ENCODE results near the gene MAPK1. TPM values are rescaled to one million over a fixed set of nuclear protein-coding genes. Genes with fewer than 3 reads are reported as not detected.

MAPK1 gene
- total and polyA plus RNA-seq, 2 donors, result 22.2 to 71.1 TPM

DNA sequence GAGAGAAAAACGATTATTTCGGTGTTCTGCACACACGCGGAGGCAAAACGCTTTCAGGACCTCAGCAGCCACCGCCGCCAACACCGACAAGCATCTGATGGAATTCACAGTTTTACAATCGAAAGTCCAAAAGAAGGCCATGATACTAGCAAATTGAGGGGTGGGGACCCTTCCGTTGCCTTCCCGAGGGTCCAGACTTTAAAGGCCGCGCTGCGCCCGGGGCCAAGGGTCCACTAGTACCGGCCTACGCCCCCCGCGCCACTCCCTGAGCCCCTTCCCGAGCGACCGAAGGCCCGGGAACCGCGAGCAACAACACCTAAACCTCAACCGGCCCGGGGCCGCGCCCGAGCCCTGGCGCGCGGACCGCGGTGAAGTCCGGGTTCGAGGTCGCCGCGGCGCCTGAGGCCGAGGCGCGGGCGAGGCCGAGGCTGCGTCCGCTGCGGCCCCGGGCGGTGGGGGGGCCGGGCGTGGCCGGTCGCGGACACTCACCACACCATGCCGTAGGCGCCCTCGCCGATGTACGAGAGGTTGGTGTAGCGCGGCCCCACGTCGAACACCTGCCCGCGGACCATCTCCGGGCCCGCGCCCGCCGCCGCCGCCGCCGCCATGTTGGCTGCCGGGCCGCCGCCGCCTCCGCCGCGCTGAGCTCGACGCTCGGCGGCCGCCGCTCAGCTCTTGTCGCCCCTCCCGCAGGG lies 465 bp downstream of the MAPK1 start:
- under 1% methylated on average over 91 of the region's 91 CpGs for WGBS
- H3K4me1 ChIP-seq (ENCODE audit: control insufficient read depth in 2 of 2, insufficient read depth in 2 of 2, low read length in 2 of 2), result peaks cover 10 to 14% of the 10 kb centered on the region in 2 donors
- peak overlapping the region; percentile 74 to 93 for H3K27ac ChIP-seq (ENCODE audit: low read depth in 1 of 2, low read length in 1 of 2)
- H3K36me3 ChIP-seq (ENCODE audit: control insufficient read depth in 2 of 2, insufficient read depth in 2 of 2, low read length in 1 of 2), result peaks cover 0 to 6% of the 10 kb centered on the region in 2 donors
- peak in 2 of 9 donors; percentile 5 to 14 for DNase-seq (ENCODE audit: low read depth in 6 of 9, low spot score in 9 of 9)
- H3K4me3 ChIP-seq (ENCODE audit: low read length in 2 of 2), result peak overlapping the region; percentile 77 to 91
- H3K9me3 ChIP-seq (ENCODE audit: control insufficient read depth in 2 of 2, insufficient read depth in 1 of 2, low read length in 1 of 2), result no peaks in the 10 kb centered on the region
- H3K27me3 ChIP-seq (ENCODE audit: control insufficient read depth in 2 of 2, insufficient read depth in 1 of 2, low read length in 1 of 2), result no peaks in the 10 kb centered on the region

DNA sequence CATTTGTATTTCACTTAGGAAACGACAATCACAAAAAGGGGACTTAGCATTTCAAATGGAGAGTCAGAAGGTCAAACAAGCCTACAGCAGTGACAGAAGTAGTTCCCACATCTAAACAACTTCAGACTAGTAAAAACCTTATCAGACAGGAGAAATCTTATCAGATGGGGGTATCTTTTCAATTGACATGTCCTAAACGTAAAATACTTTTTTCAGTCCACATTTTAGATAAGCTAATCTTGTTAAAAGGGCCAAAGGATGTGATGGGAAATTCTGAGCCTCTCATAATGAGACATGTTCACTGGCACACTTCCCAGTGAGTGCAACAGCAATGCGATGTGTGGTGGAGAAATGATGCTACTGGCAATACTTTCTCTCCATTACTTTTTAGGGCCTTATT lies 2.4 kb downstream of the MAPK1 start:
- H3K36me3 ChIP-seq (ENCODE audit: control insufficient read depth in 2 of 2, insufficient read depth in 2 of 2, low read length in 1 of 2), result peaks cover 0 to 6% of the 10 kb centered on the region in 2 donors
- H3K27ac ChIP-seq (ENCODE audit: low read depth in 1 of 2, low read length in 1 of 2), result no peak overlapping the region
- no peaks in the 10 kb centered on the region for H3K27me3 ChIP-seq (ENCODE audit: control insufficient read depth in 2 of 2, insufficient read depth in 1 of 2, low read length in 1 of 2)
- WGBS, result 51% methylated on average over 3 of the region's 3 CpGs
- no peak overlapping the region for H3K4me3 ChIP-seq (ENCODE audit: low read length in 2 of 2)
- DNase-seq (ENCODE audit: low read depth in 6 of 9, low spot score in 9 of 9), result peak in 1 of 9 donors; percentile 38
- H3K4me1 ChIP-seq (ENCODE audit: control insufficient read depth in 2 of 2, insufficient read depth in 2 of 2, low read length in 2 of 2), result peaks cover 19 to 22% of the 10 kb centered on the region in 2 donors
- no peaks in the 10 kb centered on the region for H3K9me3 ChIP-seq (ENCODE audit: control insufficient read depth in 2 of 2, insufficient read depth in 1 of 2, low read length in 1 of 2)

DNA sequence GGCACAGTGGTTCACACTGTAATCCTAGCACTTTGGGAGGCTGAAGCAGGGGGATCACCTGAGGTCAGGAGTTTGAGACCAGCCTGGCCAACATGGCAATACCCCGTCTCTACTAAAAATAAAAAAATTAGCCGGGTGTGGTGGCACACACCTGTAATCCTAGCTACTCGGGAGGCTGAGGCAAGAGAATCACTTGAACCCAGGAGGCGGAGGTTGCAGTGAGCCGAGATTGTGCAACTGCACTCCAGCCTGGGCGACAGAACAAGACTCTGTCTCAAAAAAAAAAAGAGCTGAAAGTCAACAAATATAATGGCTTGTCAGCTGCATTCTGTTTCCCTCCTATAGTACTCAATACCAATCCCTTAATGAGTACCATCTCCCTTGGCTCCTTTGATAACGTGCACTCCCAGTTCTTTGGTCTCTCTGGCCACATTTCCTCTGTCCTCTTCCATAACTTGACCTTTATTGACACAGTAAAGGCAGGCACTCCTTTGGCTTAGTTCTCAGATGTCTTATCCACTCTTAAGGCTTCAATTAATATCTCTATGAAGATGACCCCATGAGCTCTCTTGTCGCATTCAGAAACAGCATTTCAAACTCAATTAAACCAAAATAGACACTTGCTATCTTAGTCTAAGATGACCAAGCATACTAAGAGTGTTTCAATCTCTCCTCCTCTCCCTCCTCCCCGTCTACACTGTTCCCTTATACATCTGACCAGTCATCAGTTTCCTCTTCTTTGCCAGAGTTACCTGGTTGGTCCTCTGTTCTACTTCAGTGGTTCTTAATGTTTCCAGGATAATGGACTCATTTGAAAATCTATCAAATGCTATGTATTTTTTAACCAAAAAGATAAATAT lies 4.8 kb downstream of the MAPK1 start:
- no peak for DNase-seq (ENCODE audit: low read depth in 6 of 9, low spot score in 9 of 9)
- Histone ChIP-seq H3K27me3 (ENCODE audit: control insufficient read depth in 2 of 2, insufficient read depth in 1 of 2, low read length in 1 of 2) (no peaks in the 10 kb centered on the region), H3K4me1 (ENCODE audit: control insufficient read depth in 2 of 2, insufficient read depth in 2 of 2, low read length in 2 of 2) (peaks cover 23 to 35% of the 10 kb centered on the region in 2 donors), H3K27ac (ENCODE audit: low read depth in 1 of 2, low read length in 1 of 2) (no peak overlapping the region), H3K36me3 (ENCODE audit: control insufficient read depth in 2 of 2, insufficient read depth in 2 of 2, low read length in 1 of 2) (peaks cover 0 to 8% of the 10 kb centered on the region in 2 donors), H3K9me3 (ENCODE audit: control insufficient read depth in 2 of 2, insufficient read depth in 1 of 2, low read length in 1 of 2) (no peaks in the 10 kb centered on the region), H3K4me3 (ENCODE audit: low read length in 2 of 2) (no peak overlapping the region)
- WGBS, result 96% methylated on average over 9 of the region's 9 CpGs

DNA sequence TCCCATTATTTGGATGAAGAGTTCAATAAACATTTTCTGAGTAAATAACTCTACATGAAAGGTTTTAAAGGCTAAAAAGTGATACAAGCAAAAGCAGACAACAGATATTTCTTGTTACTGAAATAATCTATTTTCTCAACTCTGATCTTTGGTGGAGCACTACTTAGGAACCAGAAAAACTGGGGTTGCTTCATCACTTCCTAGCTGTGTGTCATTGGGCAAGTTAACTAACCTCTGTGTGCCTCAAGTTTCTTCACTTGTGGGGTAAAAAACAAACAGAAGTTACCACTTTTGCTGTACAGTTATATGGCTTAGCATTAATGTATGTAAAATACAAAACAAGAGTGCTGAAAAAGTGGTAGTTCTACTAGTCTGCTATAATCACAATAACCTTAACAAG lies 5.6 kb downstream of the MAPK1 start:
- Histone ChIP-seq H3K27me3 (ENCODE audit: control insufficient read depth in 2 of 2, insufficient read depth in 1 of 2, low read length in 1 of 2) (no peaks in the 10 kb centered on the region), H3K36me3 (ENCODE audit: control insufficient read depth in 2 of 2, insufficient read depth in 2 of 2, low read length in 1 of 2) (peaks cover 0 to 8% of the 10 kb centered on the region in 2 donors), H3K9me3 (ENCODE audit: control insufficient read depth in 2 of 2, insufficient read depth in 1 of 2, low read length in 1 of 2) (no peaks in the 10 kb centered on the region), H3K4me3 (ENCODE audit: low read length in 2 of 2) (no peak overlapping the region), H3K27ac (ENCODE audit: low read depth in 1 of 2, low read length in 1 of 2) (no peak overlapping the region), H3K4me1 (ENCODE audit: control insufficient read depth in 2 of 2, insufficient read depth in 2 of 2, low read length in 2 of 2) (peaks cover 23 to 35% of the 10 kb centered on the region in 2 donors)
- DNase-seq (ENCODE audit: low read depth in 6 of 9, low spot score in 9 of 9), result no peak

DNA sequence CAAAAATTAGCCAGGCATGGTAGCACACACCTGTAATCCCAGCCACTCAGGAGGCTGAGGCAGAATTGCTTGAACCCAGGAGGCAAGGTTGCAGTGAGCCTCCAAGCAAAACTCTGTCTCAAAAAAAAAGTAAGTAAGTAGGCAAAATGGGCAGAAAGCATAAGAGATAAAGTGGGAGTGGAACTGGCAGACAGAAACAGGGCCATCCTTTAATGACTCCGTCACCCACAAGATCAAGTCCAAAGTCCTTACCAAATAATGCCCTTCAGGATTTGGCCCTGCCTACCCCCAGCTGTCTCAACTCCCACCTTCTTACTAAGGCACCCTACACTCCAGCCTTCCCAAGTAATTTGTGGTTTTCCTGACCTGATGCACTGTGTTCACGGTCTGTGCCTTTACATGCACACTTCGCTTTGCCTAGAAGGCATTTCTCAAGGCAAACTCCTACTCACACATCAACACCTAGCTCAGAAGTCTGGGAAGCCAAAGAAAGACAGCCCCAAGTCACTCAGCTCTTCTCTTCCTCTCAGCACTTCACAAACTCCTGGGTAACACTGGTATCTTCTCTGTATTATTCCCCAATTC lies 6.1 kb downstream of the MAPK1 start:
- WGBS, result 88% methylated on average over 3 of the region's 3 CpGs
- peak overlapping the region in 1 of 2 donors; percentile 36 for H3K27ac ChIP-seq (ENCODE audit: low read depth in 1 of 2, low read length in 1 of 2)
- H3K4me3 ChIP-seq (ENCODE audit: low read length in 2 of 2), result no peak overlapping the region
- no peak for DNase-seq (ENCODE audit: low read depth in 6 of 9, low spot score in 9 of 9)
- peaks cover 23 to 35% of the 10 kb centered on the region in 2 donors for H3K4me1 ChIP-seq (ENCODE audit: control insufficient read depth in 2 of 2, insufficient read depth in 2 of 2, low read length in 2 of 2)
- peaks cover 0 to 8% of the 10 kb centered on the region in 2 donors for H3K36me3 ChIP-seq (ENCODE audit: control insufficient read depth in 2 of 2, insufficient read depth in 2 of 2, low read length in 1 of 2)
- no peaks in the 10 kb centered on the region for H3K9me3 ChIP-seq (ENCODE audit: control insufficient read depth in 2 of 2, insufficient read depth in 1 of 2, low read length in 1 of 2)
- H3K27me3 ChIP-seq (ENCODE audit: control insufficient read depth in 2 of 2, insufficient read depth in 1 of 2, low read length in 1 of 2), result no peaks in the 10 kb centered on the region

DNA sequence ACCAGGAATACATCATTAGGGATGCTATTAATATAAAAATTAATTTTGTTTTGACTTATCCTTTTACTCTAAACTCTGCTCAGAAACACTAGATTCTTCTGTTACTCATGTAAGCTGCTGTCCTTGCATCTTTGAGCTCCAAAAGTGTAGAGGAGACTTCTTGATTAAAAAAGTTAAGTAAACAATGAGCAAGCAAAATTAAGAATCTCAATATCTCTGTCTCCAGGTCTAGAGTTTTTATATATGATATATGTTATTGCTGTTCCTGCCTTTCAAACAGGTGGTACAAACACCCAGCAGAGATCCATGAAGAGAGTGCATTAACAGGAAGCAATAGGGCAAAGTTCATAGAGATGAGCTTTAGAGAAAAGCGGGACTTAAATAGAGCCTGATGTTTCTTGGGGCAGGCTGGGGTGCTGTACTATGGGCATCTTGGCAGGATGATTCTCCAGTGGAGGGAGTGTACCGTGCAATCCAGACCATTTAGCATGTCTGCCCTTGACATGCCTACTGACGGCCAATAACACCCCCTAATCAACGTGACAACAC lies 6.9 kb downstream of the MAPK1 start:
- peaks cover 0 to 8% of the 10 kb centered on the region in 2 donors for H3K36me3 ChIP-seq (ENCODE audit: control insufficient read depth in 2 of 2, insufficient read depth in 2 of 2, low read length in 1 of 2)
- H3K9me3 ChIP-seq (ENCODE audit: control insufficient read depth in 2 of 2, insufficient read depth in 1 of 2, low read length in 1 of 2), result no peaks in the 10 kb centered on the region
- no peak overlapping the region for H3K4me3 ChIP-seq (ENCODE audit: low read length in 2 of 2)
- no peaks in the 10 kb centered on the region for H3K27me3 ChIP-seq (ENCODE audit: control insufficient read depth in 2 of 2, insufficient read depth in 1 of 2, low read length in 1 of 2)
- 90% methylated on average over 4 of the region's 4 CpGs for WGBS
- peaks cover 18 to 35% of the 10 kb centered on the region in 2 donors for H3K4me1 ChIP-seq (ENCODE audit: control insufficient read depth in 2 of 2, insufficient read depth in 2 of 2, low read length in 2 of 2)
- no peak overlapping the region for H3K27ac ChIP-seq (ENCODE audit: low read depth in 1 of 2, low read length in 1 of 2)
- no peak for DNase-seq (ENCODE audit: low read depth in 6 of 9, low spot score in 9 of 9)

DNA sequence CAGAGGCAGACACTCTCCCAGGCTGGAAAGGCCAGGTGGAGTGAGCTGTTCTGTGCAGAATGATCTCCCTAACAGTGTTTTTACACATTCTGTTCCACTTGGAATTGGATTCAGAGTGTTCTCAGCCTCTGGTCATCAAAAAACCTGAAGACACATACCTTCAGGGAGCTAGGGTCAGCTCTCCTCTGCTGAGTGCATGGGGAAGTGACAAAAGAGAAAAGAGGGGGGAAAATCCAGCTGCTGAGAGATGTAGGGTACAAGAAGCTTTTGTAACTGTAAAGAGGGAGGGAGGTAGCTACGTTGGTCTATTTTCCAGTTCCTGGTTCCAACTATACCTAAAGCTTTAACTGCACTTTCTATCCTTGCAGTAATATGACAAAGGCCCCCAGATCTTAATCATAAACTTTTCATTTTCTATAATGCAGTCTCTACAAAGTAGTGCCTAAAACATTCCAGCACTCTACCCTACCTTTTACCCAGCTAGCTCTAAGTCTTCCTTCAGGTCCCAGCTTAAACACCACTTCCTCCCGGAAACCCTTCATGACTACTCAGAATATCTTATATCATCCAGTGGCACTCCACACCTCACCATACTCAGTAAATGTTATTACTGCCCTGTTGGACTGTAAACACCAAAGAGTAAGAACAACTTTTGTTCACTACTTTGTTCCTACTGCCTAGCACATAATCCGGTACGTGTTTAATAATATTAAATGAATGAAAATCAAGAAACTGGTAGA lies 9.2 kb downstream of the MAPK1 start:
- Histone ChIP-seq H3K27ac (ENCODE audit: low read depth in 1 of 2, low read length in 1 of 2) (no peak overlapping the region), H3K4me1 (ENCODE audit: control insufficient read depth in 2 of 2, insufficient read depth in 2 of 2, low read length in 2 of 2) (peaks cover 9 to 30% of the 10 kb centered on the region in 2 donors), H3K9me3 (ENCODE audit: control insufficient read depth in 2 of 2, insufficient read depth in 1 of 2, low read length in 1 of 2) (no peaks in the 10 kb centered on the region), H3K27me3 (ENCODE audit: control insufficient read depth in 2 of 2, insufficient read depth in 1 of 2, low read length in 1 of 2) (no peaks in the 10 kb centered on the region), H3K36me3 (ENCODE audit: control insufficient read depth in 2 of 2, insufficient read depth in 2 of 2, low read length in 1 of 2) (peaks cover 0 to 3% of the 10 kb centered on the region in 2 donors), H3K4me3 (ENCODE audit: low read length in 2 of 2) (no peak overlapping the region)
- WGBS, result 77% methylated on average over 4 of the region's 4 CpGs
- peak in 1 of 9 donors; percentile 28 for DNase-seq (ENCODE audit: low read depth in 6 of 9, low spot score in 9 of 9)

DNA sequence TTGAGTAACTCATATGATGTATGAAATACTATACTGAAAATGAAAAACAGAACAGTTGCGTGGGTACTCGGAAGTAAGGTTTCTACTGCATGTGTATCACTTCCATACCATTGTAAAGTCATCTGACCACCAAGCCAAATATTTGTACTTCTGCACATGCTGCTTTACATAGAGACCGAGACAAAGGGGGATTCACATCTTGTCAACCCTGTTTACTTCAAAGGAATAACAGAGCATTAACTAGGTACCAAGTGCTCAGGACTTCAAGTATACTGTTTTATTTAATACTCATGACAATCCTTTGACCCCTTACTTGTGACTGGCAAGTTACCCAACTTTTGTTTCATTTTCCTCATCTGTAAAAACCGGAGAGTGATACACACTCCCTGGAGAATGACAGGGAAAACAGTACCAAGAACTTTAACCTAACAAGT lies 9.9 kb downstream of the MAPK1 start:
- H3K27me3 ChIP-seq (ENCODE audit: control insufficient read depth in 2 of 2, insufficient read depth in 1 of 2, low read length in 1 of 2), result no peaks in the 10 kb centered on the region
- no peak for DNase-seq (ENCODE audit: low read depth in 6 of 9, low spot score in 9 of 9)
- peaks cover 9 to 30% of the 10 kb centered on the region in 2 donors for H3K4me1 ChIP-seq (ENCODE audit: control insufficient read depth in 2 of 2, insufficient read depth in 2 of 2, low read length in 2 of 2)
- peaks cover 3% of the 10 kb centered on the region in 2 donors for H3K36me3 ChIP-seq (ENCODE audit: control insufficient read depth in 2 of 2, insufficient read depth in 2 of 2, low read length in 1 of 2)
- 91% methylated on average over 4 of the region's 4 CpGs for WGBS
- H3K27ac ChIP-seq (ENCODE audit: low read depth in 1 of 2, low read length in 1 of 2), result no peak overlapping the region
- H3K4me3 ChIP-seq (ENCODE audit: low read length in 2 of 2), result no peak overlapping the region
- no peaks in the 10 kb centered on the region for H3K9me3 ChIP-seq (ENCODE audit: control insufficient read depth in 2 of 2, insufficient read depth in 1 of 2, low read length in 1 of 2)
